Measurements from ENCODE around the gene FNBP1. TPM values are rescaled to one million over a fixed set of nuclear protein-coding genes. Genes with fewer than 3 reads are reported as not detected.
A peak's percentile ranks its signal among the peaks of the same experiment; 100 is the strongest.

FNBP1 gene
- total RNA-seq, 1 experiment from 2014 or later = 36.5 TPM

- H4K5ac ChIP-seq (ENCODE audit: insufficient read length, low read depth, low read length) = no peak overlapping the region
- H3K4ac ChIP-seq (ENCODE audit: low read depth, low read length) = no peak overlapping the region
- H3K4me1 ChIP-seq (ENCODE audit: insufficient read depth, low read length) = no peaks in the 10 kb centered on the region; the same call in 1 of the 2 replicates
- H3K27ac ChIP-seq (ENCODE audit: insufficient read length, low read depth, low read length) = no peak overlapping the region
- no peaks in the 10 kb centered on the region for H3K9me3 ChIP-seq (ENCODE audit: control insufficient read depth, low read depth, low read length)
- TF ChIP-seq, protein P1, sequence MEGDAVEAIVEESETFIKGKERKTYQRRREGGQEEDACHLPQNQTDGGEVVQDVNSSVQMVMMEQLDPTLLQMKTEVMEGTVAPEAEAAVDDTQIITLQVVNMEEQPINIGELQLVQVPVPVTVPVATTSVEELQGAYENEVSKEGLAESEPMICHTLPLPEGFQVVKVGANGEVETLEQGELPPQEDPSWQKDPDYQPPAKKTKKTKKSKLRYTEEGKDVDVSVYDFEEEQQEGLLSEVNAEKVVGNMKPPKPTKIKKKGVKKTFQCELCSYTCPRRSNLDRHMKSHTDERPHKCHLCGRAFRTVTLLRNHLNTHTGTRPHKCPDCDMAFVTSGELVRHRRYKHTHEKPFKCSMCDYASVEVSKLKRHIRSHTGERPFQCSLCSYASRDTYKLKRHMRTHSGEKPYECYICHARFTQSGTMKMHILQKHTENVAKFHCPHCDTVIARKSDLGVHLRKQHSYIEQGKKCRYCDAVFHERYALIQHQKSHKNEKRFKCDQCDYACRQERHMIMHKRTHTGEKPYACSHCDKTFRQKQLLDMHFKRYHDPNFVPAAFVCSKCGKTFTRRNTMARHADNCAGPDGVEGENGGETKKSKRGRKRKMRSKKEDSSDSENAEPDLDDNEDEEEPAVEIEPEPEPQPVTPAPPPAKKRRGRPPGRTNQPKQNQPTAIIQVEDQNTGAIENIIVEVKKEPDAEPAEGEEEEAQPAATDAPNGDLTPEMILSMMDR (conservative IDR thresholded peaks at IDR 0.05) = no peak
- H2BK20ac ChIP-seq (ENCODE audit: low read depth, low read length, poor library complexity, severe bottlenecking) = no peak overlapping the region
- peaks cover 2% of the 10 kb centered on the region; the same call in 1 of the 2 replicates for H3K79me2 ChIP-seq (ENCODE audit: insufficient read depth, low read length)
- H3T11ph ChIP-seq (ENCODE audit: low read length) = no peak overlapping the region
- H2BK120ac ChIP-seq (ENCODE audit: low read depth, low read length, poor library complexity, severe bottlenecking) = no peak overlapping the region
- H2AFZ ChIP-seq (ENCODE audit: low read length) = no peak overlapping the region
- H2BK15ac ChIP-seq (ENCODE audit: low read depth, low read length) = no peak overlapping the region
- H4K91ac ChIP-seq (ENCODE audit: insufficient read length, low read depth, low read length) = no peak overlapping the region
- no peak overlapping the region for H2BK5ac ChIP-seq (ENCODE audit: insufficient read length, low read length)
- Mint-ChIP-seq H3K27ac (peak overlapping the region; percentile 80 to 96 (median 93); a peak in 6 of 7 replicates), H3K4me1 (peaks cover 9 to 13% of the 10 kb centered on the region in 2 experiments; a peak in 3 of 4 replicates), H3K27me3 (ENCODE audit: low read depth) (no peaks in the 10 kb centered on the region), H3K9me3 (no peaks in the 10 kb centered on the region), H3K36me3 (ENCODE audit: insufficient read depth in 1 of 3, low read depth in 3 of 3) (peaks cover 2 to 7% (median 6%) of the 10 kb centered on the region in 3 experiments; a peak in 4 of 7 replicates), H3K4me3 (peak overlapping the region; percentile 91 to 94)
- peak overlapping the region; percentile 36 for H3K18ac ChIP-seq (ENCODE audit: insufficient read length, low read depth, low read length)
- no peak overlapping the region for H2AK5ac ChIP-seq (ENCODE audit: insufficient read length, low read length)
- no peaks in the 10 kb centered on the region for H3K27me3 ChIP-seq (ENCODE audit: insufficient read depth, low read length)
- H3K79me1 ChIP-seq (ENCODE audit: insufficient read depth, low read depth, low read length, poor library complexity, severe bottlenecking) = no peaks in the 10 kb centered on the region
- H2BK12ac ChIP-seq (ENCODE audit: insufficient read length, low read depth, low read length) = no peak overlapping the region
- no peaks in the 10 kb centered on the region for H4K20me1 ChIP-seq (ENCODE audit: control insufficient read depth, insufficient read depth, insufficient read length)
- H3K4me2 ChIP-seq (ENCODE audit: insufficient read depth, insufficient read length, low read length) = peak overlapping the region; percentile 96
- no CpG with 5 or more reads among the region's 14 CpGs for WGBS (ENCODE audit: extremely low coverage, insufficient read length, low lambda C conversion rate)
- peaks cover 9% of the 10 kb centered on the region for H3K23me2 ChIP-seq (ENCODE audit: insufficient read length, low read depth, low read length, poor library complexity, severe bottlenecking)
- H3K56ac ChIP-seq (ENCODE audit: insufficient read length, low read depth, low read length) = no peak overlapping the region
- no peak overlapping the region for H3K23ac ChIP-seq (ENCODE audit: insufficient read length, low read depth, low read length)
- H3K14ac ChIP-seq (ENCODE audit: insufficient read depth, low read length) = peak overlapping the region; percentile 78
- DNase-seq = no peak
- H3K9ac ChIP-seq (ENCODE audit: extremely low read depth, insufficient read length, low read length) = peak overlapping the region; percentile 69
- H4K8ac ChIP-seq (replicated peaks; ENCODE audit: insufficient read length, low read depth, low read length) = no peak overlapping the region
Observed at GRCh38 chr9:130054325-130054786, 11.4 kb upstream of the FNBP1 start.
